ENCODE data around the gene ANK2.

The ANK2 gene

GRCh38 chr4:113131621-113132020 is 82.2 kb downstream of the ANK2 start:
- no peak for TF ChIP-seq CTCF (IDR thresholded peaks at IDR 0.05)

GRCh38 chr4:113141901-113142346 is 92.5 kb downstream of the ANK2 start:
- no peak for TF ChIP-seq CTCF (IDR thresholded peaks at IDR 0.05)

GRCh38 chr4:113142351-113142750 is 92.9 kb downstream of the ANK2 start:
- no peak for TF ChIP-seq CTCF (IDR thresholded peaks at IDR 0.05)

- no peak for TF ChIP-seq CTCF (IDR thresholded peaks at IDR 0.05)
These were observed 94.6 kb downstream of the ANK2 start for GRCh38 chr4:113144091-113144490.

GRCh38 chr4:113145147-113145518 is 95.7 kb downstream of the ANK2 start:
- TF ChIP-seq CTCF (IDR thresholded peaks at IDR 0.05) = no peak

- no peak for TF ChIP-seq CTCF (IDR thresholded peaks at IDR 0.05)
These were observed 96.3 kb downstream of the ANK2 start for GRCh38 chr4:113145519-113146291.

GRCh38 chr4:113146876-113147358 is 97.5 kb downstream of the ANK2 start:
- TF ChIP-seq CTCF (IDR thresholded peaks at IDR 0.05) = no peak

Measured in LNCAP (cell line).